A673 (cell line): Measurements from ENCODE around the gene NHEJ1. TPM values are rescaled to one million over a fixed set of nuclear protein-coding genes. Genes with fewer than 3 reads are reported as not detected.
A peak's percentile ranks its signal among the peaks of the same experiment; 100 is the strongest.

Experiments
- BruUV-seq: library from RNA; stranded (reverse); fragments of 400-500 nt; replicated peaks from 2 replicates; lab custom pipeline; 2021; lab: Mats Ljungman, UMichigan
- CTCF ChIA-PET: fragments of 300-600 bp; sonication (Branson Sonifier 250); formaldehyde crosslinking; loops from one replicate; lab custom pipeline; 2022; ENCODE audit warnings: antibody characterized with exemption; lab: Charles Lee
- POLR2A ChIA-PET: fragments of 300-600 bp; sonication (Branson Sonifier 250); formaldehyde crosslinking; loops from one replicate; lab custom pipeline; 2022; ENCODE audit warnings: antibody characterized with exemption; ENCODE audit not compliant: low non-redundant PET; lab: Charles Lee
- DNase-seq: peaks from one replicate; pipeline ENCODE4 v3.0.0-alpha.2; 2015; ENCODE audit warnings: low spot score
- H3K27ac ChIP-seq: fragments of 200-600 bp; sonication (generic); 2 replicates; pipeline ENCODE4 v1.5.1; 2016; ENCODE audit warnings: mixed run types, low read depth, mild to moderate bottlenecking, mixed read lengths, antibody characterized with exemption, low read length; ENCODE audit not compliant: poor library complexity, severe bottlenecking
- H3K27me3 ChIP-seq: fragments of 200-600 bp; sonication (generic); replicated peaks from 2 replicates; pipeline ENCODE4 v1.6.1; 2017; ENCODE audit warnings: mixed run types, low read depth, mild to moderate bottlenecking, mixed read lengths, antibody characterized with exemption, low read length; ENCODE audit not compliant: insufficient read depth, poor library complexity
- H3K36me3 ChIP-seq: fragments of 200-600 bp; sonication (generic); 2 replicates; pipeline ENCODE4 v1.6.1; 2016; ENCODE audit warnings: mixed run types, mild to moderate bottlenecking, mixed read lengths, antibody characterized with exemption, low read length; ENCODE audit not compliant: insufficient read depth, poor library complexity, severe bottlenecking
- H3K4me1 ChIP-seq: fragments of 200-600 bp; sonication (generic); 2 replicates; pipeline ENCODE4 v1.6.1; 2017; ENCODE audit warnings: mixed run types, mild to moderate bottlenecking, mixed read lengths, antibody characterized with exemption, low read length; ENCODE audit not compliant: insufficient read depth, poor library complexity, severe bottlenecking
- H3K4me3 ChIP-seq: fragments of 200-600 bp; sonication (generic); 2 replicates; pipeline ENCODE4 v1.5.1; 2016; ENCODE audit warnings: low read depth, mixed run types, mild to moderate bottlenecking, mixed read lengths, low read length; ENCODE audit not compliant: poor library complexity, severe bottlenecking
- H3K9me3 ChIP-seq: fragments of 200-600 bp; sonication (generic); 2 replicates; pipeline ENCODE4 v1.6.1; 2016; ENCODE audit warnings: mixed run types, low read depth, mild to moderate bottlenecking, mixed read lengths, antibody characterized with exemption, low read length; ENCODE audit not compliant: poor library complexity, severe bottlenecking
- EZH2 ChIP-seq: fragments of 200-600 bp; sonication (generic); IDR thresholded peaks from 2 replicates; pipeline ENCODE4 v1.6.1; 2017; ENCODE audit warnings: borderline replicate concordance, low read depth, mild to moderate bottlenecking, mixed read lengths, antibody characterized with exemption, low read length; ENCODE audit not compliant: poor library complexity, severe bottlenecking
- intact Hi-C: fragments of 100-400 bp; cut with micrococcal nuclease; formaldehyde crosslinking; loops from one replicate; pipeline ENCODE4 v1.10.0; 2022; ENCODE audit not compliant: unreplicated experiment
- total RNA-seq: library from RNA; stranded (reverse); gene quantifications from 2 replicates; pipeline ENCODE4 v1.2.3, GENCODE V29; 2021
- TF ChIP-seq, protein P1 (sequence below): fragments of 300-800, 200-600 bp; sonication (generic); conservative IDR thresholded peaks from 2 replicates; pipeline ENCODE4 v1.5.1; 2017; ENCODE audit warnings: low read depth, mild to moderate bottlenecking, antibody characterized with exemption, low read length, moderate library complexity, mixed read lengths

The NHEJ1 gene
- total RNA-seq, 1 experiment from 2014 or later = 18.0 TPM

- DNase-seq = no peak
Observed at GRCh38 chr2:219172231-219173154, 11.9 kb upstream of the NHEJ1 start.

GRCh38 chr2:219171231-219171651 lies 10.6 kb upstream of the NHEJ1 start:
- no peaks in the 10 kb centered on the region for H3K27me3 ChIP-seq
- no peak for TF ChIP-seq EZH2
- TF ChIP-seq, protein P1, sequence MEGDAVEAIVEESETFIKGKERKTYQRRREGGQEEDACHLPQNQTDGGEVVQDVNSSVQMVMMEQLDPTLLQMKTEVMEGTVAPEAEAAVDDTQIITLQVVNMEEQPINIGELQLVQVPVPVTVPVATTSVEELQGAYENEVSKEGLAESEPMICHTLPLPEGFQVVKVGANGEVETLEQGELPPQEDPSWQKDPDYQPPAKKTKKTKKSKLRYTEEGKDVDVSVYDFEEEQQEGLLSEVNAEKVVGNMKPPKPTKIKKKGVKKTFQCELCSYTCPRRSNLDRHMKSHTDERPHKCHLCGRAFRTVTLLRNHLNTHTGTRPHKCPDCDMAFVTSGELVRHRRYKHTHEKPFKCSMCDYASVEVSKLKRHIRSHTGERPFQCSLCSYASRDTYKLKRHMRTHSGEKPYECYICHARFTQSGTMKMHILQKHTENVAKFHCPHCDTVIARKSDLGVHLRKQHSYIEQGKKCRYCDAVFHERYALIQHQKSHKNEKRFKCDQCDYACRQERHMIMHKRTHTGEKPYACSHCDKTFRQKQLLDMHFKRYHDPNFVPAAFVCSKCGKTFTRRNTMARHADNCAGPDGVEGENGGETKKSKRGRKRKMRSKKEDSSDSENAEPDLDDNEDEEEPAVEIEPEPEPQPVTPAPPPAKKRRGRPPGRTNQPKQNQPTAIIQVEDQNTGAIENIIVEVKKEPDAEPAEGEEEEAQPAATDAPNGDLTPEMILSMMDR = peak; percentile 72
- peak; percentile 63 for DNase-seq
- no peaks in the 10 kb centered on the region for H3K9me3 ChIP-seq
- H3K4me1 ChIP-seq = no peaks in the 10 kb centered on the region
- BruUV-seq = no TSS peak
- ChIA-PET POLR2A (interaction anchor here (0.6 kb wide), 1 partner anchor 107 kb away, joined by 3 read pairs; no protein-coding TSS in a partner anchor), CTCF (interaction anchor here (0.7 to 1.6 kb wide), 3 partner anchors 13 to 124 kb away, joined by 5 to 7 read pairs (median 6); no protein-coding TSS in a partner anchor)
- intact Hi-C loops = no loop called here
- H3K36me3 ChIP-seq = no peaks in the 10 kb centered on the region
- H3K4me3 ChIP-seq = no peak overlapping the region
- H3K27ac ChIP-seq = no peak overlapping the region

More at GRCh38 chr2:219172231-219173154, 11.9 kb upstream of the NHEJ1 start:
- Histone ChIP-seq H3K4me3 (no peak overlapping the region), H3K36me3 (no peaks in the 10 kb centered on the region), H3K4me1 (no peaks in the 10 kb centered on the region), H3K27ac (no peak overlapping the region), H3K27me3 (no peaks in the 10 kb centered on the region), H3K9me3 (no peaks in the 10 kb centered on the region)
- intact Hi-C loops = no loop called here
- TF ChIP-seq, protein P1 = no peak
- no peak for TF ChIP-seq EZH2
- ChIA-PET POLR2A (no interaction called here), CTCF (interaction anchor here (0.6 to 1.6 kb wide), 4 partner anchors 39 to 123 kb away, joined by 3 to 7 read pairs (median 6); partner anchors contain the start of gene TUBA4B)
- no TSS peak for BruUV-seq

DNA sequence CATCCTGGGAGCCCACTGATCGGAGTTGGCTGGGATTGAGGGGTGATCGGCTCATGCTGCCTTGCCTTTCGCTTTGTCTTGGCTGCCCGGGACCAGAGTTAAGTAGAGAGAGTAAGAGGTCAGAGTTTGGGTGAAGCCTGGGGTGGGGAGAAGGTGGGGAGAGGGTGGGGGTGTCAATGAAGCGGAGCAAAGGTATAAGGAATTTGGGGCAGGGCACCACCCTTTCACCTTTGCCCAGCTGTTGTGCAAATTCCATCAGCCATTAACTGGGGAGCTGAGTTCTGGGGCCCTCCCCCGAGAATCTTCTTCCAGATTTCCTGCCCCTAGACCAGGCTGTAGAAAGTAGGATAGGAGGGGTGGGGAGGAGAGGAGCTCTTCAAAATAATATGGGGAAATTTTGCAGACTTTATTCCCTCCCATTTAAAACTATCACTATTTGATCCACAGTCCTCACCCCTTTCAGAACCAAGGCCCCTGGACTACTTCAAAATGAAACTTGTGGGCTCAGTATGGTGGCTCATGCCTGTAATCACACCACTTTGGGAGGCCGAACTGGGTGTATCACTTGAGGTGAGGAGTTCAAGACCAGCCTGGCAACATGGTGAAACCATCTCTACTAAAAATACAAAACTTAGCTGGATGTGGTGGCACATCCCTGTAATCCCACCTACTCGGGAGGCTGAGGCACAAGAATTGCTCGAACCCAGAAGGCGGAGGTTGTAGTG lies 9.5 kb upstream of the NHEJ1 start, which contains the start of gene SLC23A3:
Gene SLC23A3, minus strand, starts transcription at position 100 of the 725 bp plus-strand sequence. Its CDS starts 45 bp downstream, at position 55.
- ChIA-PET POLR2A (no interaction called here), CTCF (no interaction called here)
- intact Hi-C loops = no loop called here
- no peaks in the 10 kb centered on the region for H3K4me1 ChIP-seq
- TF ChIP-seq EZH2 = no peak
- TF ChIP-seq, protein P1 = no peak
- no peaks in the 10 kb centered on the region for H3K27me3 ChIP-seq
- H3K4me3 ChIP-seq = no peak within 1 kb of the TSS
- no peak within 1 kb of the TSS for H3K27ac ChIP-seq
- DNase-seq = no peak
- BruUV-seq = no TSS peak
- no peaks in the 10 kb centered on the region for H3K36me3 ChIP-seq
- H3K9me3 ChIP-seq = no peaks in the 10 kb centered on the region
